Activated CD8-positive, alpha-beta memory T cell treated with anti-CD3 and anti-CD28 coated beads, Interleukin-2, amount 10 ng/mL, durations not matched to agents 7 days and 5 days (primary cell): ENCODE data around the gene CYB5R3. TPM values are rescaled to one million over a fixed set of nuclear protein-coding genes. Genes with fewer than 3 reads are reported as not detected.
"Not testable (repeated sequence)": the region's sequence is repeated elsewhere in the genome, so short reads cannot be mapped to it uniquely, and the experiment has no call there.

ENCODE experiments used
- ATAC-seq: fragments of 150-1000 bp; cut with Tn5 transposase; one replicate; pipeline ENCODE4 v1.10.0; 2021; ENCODE audit warnings: moderate library complexity
- CTCF ChIA-PET: fragments of 350-600 bp; sonication (Branson Sonifier 250); formaldehyde crosslinking; loops from one replicate; lab custom pipeline; 2021; ENCODE audit warnings: antibody characterized with exemption; lab: Charles Lee
- DNase-seq: peaks from one replicate; pipeline ENCODE4 v3.0.0-alpha.2; 2020
- H3K27ac Mint-ChIP-seq: one replicate; pipeline ENCODE4 v1.8.0; 2021; ENCODE audit warnings: mild to moderate bottlenecking, mixed read lengths
- H3K27me3 Mint-ChIP-seq: one replicate; pipeline ENCODE4 v1.8.0; 2021; ENCODE audit warnings: mixed read lengths
- H3K36me3 Mint-ChIP-seq: one replicate; pipeline ENCODE4 v1.8.0; 2021; ENCODE audit warnings: mild to moderate bottlenecking, mixed read lengths
- H3K4me1 Mint-ChIP-seq: one replicate; pipeline ENCODE4 v1.8.0; 2021; ENCODE audit warnings: mixed read lengths
- H3K4me3 Mint-ChIP-seq: one replicate; pipeline ENCODE4 v1.8.0; 2021; ENCODE audit warnings: mild to moderate bottlenecking, moderate library complexity, mixed read lengths
- H3K9me3 Mint-ChIP-seq: one replicate; pipeline ENCODE4 v1.8.0; 2022; ENCODE audit warnings: low read depth, mixed read lengths
- total RNA-seq, 2 experiments: library from RNA; stranded (reverse); gene quantifications; one replicate each; pipeline ENCODE4 v1.2.3, GENCODE V29; 2021

CYB5R3 gene
- total RNA-seq, 2 experiments from 2014 or later, result 66.2 to 66.8 TPM

DNA sequence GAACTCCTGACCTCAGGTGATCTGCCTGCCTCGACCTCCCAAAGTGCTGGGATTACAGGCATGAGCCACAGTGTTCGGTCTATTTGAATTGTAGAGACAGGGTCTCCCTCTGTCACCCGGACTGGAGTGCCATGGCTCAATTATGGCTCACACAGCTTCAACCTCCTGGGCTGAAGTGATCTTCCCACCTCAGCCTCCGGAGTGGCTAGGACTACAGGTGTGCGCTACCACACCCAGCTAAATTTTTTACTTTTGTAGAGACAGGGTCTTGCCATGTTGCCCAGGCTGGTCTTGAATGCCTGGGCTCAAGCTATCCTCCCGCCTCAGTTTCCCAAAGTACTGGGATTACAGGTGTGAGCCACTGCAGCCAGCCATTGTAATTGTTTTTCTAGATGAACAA lies 81.2 kb downstream of the CYB5R3 start:
- H3K4me3 Mint-ChIP-seq, H3K36me3 Mint-ChIP-seq, H3K27me3 Mint-ChIP-seq, H3K4me1 Mint-ChIP-seq, DNase-seq, H3K27ac Mint-ChIP-seq, ATAC-seq, H3K9me3 Mint-ChIP-seq, CTCF ChIA-PET: not testable (repeated sequence)

Other genes with a start within 250 kb of the CYB5R3 start
- under 1 TPM in 1 of 2 experiments, not detected in 1; 0.07 TPM for gene NFAM1, start 217.0 kb downstream of the CYB5R3 start, total RNA-seq
- gene RRP7A, start 129.6 kb downstream of the CYB5R3 start, total RNA-seq, result 100 to 1,000 TPM in 1 of 2 experiments, 10 to 100 TPM in 1; 88.2 to 102 TPM
- 1 to 10 TPM; 1.4 to 3.5 TPM for gene SERHL2, start 95.4 kb downstream of the CYB5R3 start, total RNA-seq
- 10 to 100 TPM; 81.8 to 82.7 TPM for gene POLDIP3, start 34.5 kb downstream of the CYB5R3 start, total RNA-seq
- 1 to 10 TPM in 1 of 2 experiments, under 1 TPM in 1; 0.68 to 1.0 TPM for gene ATP5MGL, start 8.8 kb downstream of the CYB5R3 start, total RNA-seq
- gene A4GALT, start 71.5 kb upstream of the CYB5R3 start, total RNA-seq, result under 1 TPM; 0.52 to 0.61 TPM
- gene ARFGAP3, start 207.9 kb upstream of the CYB5R3 start, total RNA-seq, result 10 to 100 TPM; 31.2 to 35.4 TPM